ENCODE results near the gene RFESD.

Gene RFESD

DNA sequence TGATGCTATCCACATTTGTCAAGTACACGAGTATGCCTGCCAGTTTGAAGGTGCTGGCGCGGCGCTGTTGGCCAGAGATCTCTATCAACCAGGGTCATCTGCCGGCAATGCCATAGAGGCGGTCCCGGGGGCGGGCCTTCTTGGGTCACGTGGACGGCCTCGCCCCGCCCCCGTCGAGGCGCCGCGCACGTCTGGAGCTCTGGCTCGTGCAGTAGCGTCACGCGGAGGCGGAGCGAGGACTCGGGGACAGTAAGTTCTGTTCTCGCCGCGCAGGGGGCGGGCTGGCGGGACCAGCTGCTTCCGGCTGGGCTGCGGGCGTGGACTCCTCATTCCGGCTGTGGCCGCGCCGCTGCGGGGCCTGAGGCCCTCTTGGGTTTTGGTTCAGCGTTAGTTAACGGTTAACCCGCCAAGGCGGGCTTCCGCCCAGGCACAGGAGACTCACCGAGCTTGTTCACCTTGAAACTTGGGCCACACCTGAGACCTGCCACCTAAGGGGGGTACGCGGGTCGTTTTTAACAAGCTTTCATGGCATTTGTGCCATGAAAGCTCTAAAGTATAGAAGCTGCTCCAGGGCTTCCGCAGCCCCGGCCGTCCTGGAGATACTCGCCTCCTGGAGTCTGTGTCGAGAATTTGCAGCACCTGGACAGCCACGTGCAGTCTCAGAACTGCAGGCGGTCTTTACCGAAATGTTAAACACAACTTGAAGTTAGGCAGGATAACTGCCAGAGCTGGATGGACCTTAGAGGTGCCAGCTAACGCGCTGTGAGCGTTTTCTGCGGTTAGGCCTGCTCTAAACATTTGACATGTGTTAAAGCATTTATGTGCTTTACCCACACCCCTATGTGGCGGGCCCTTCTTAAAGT lies at the start of gene RFESD:
Gene RFESD (plus strand): TSS at position 209 of the 863 bp plus-strand sequence. CDS start 5,495 bp downstream, outside the sequence.
- DNase-seq: peak; percentile 95 to 96

DNA sequence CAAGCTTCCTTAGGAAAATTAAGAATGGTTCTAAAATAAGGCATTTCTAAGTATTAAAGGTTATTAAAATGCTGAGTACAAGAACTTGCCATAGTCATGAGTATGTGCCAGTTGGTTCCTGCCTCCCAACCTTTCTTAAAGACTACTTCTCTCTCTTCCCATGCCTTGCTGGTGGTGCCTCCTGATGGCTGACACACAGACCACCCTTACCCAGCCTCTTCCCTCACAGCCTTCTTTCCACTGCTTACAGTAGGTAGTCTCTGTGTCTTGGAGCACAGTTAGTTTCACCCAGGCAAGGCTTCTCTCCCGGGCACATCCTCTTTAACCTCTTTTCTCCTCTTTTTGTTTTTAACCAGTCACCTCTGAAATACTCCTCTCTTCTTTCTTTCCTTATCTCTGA lies 47.3 kb upstream of the RFESD start:
- no peak for DNase-seq

- no peak for DNase-seq
Measured at GRCh38 chr5:95600557-95600956, 46.0 kb upstream of the RFESD start.

- DNase-seq: no peak
Measured at GRCh38 chr5:95605786-95606185, 40.8 kb upstream of the RFESD start.

DNA sequence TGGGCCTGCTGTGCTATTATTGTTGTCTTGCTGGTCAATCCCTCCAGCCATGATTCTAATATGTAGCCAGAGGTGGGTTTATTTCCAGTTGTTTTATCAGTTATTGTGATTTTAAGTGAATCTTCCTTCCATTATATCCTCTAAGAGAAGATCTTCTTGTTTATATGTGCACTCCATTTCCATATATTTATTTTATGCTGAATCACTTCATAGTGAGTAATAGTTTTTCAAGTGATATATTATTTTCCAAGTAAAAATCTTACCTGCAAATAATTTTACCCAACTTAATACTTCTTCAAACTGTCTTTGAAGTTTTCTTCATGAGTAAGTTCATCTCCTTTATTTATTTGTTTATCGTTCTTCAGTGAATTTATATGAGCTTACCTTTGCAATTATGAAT lies 40.2 kb upstream of the RFESD start:
- DNase-seq: no peak

DNA sequence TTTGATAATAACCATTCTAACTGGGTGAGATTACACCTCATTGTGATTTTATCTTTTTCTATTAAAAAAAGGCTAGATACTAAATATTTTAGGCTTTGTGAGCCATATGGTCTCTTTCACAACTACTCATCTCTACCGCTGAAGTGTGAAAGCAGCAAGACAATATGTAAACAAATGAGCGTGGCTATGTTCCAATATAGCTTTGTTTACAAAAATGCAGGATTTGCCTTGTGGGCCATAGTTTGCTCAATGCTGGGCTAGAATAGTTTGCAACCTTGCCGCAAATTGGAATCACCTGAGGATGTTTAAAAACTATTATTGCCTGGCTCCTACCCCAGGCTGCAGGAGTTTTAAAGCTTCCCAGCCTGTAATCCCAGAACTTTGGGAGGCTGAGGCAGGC lies 36.9 kb upstream of the RFESD start:
- DNase-seq: no peak

DNA sequence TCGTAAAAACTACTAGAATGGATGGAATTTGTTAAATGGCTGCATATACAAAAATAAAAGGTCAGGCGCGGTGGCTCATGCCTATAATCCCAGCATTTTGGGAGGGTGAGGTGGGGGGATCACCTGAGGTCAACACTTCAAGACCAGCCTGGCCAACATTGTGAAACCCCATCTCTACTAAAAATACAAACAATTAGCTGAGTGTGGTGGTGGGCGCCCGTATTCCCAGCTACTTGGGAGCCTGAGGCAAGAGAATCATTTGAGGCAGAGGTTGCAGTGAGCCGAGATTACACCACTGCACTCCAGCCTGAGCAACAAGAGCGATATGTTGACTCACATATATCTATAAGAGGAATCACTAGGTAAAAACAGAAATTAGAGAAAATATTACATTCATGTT lies 36.0 kb upstream of the RFESD start:
- DNase-seq: no peak

- DNase-seq: no peak
Measured at GRCh38 chr5:95611396-95611795, 35.2 kb upstream of the RFESD start.

GRCh38 chr5:95613514-95613913 lies 33.1 kb upstream of the RFESD start:
- no peak for DNase-seq

DNA sequence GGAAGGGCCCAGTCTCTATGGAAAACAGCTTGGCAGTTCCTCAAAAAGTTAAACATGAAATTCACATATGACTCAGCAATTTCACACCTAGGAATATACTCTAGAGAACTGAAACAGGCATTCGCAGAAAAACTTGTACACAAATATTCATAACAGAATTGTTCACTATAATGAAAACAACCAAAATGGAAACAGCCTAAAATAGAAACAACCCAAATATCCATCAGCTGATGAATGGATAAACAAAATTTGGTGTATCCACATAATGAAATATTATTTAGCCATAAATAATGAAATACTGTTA lies 31.5 kb upstream of the RFESD start:
- DNase-seq: no peak

DNA sequence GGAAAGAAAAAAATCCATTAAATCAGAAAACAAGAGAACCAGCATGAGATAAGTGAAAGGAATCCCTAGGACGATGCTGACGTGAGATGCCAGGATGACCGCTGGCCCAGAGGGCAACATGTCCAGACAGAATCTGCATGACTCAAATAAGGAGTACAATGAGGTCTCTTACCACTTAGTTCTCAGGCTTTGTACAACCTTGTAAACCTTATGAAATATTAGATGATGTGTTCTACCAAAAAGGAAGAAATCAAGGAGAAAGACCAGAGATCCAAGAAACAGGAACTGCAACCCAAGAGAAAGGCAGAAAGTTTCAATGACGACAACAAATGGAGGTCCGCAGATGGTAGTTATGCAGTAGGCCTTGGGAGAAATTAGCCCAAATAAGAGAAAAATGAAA lies 29.5 kb upstream of the RFESD start:
- no peak for DNase-seq

- no peak for DNase-seq
Measured at GRCh38 chr5:95619096-95619495, 27.5 kb upstream of the RFESD start.

- DNase-seq: peak in 1 of 2 experiments; percentile 20
Measured at GRCh38 chr5:95619514-95620029, 27.0 kb upstream of the RFESD start.

DNA sequence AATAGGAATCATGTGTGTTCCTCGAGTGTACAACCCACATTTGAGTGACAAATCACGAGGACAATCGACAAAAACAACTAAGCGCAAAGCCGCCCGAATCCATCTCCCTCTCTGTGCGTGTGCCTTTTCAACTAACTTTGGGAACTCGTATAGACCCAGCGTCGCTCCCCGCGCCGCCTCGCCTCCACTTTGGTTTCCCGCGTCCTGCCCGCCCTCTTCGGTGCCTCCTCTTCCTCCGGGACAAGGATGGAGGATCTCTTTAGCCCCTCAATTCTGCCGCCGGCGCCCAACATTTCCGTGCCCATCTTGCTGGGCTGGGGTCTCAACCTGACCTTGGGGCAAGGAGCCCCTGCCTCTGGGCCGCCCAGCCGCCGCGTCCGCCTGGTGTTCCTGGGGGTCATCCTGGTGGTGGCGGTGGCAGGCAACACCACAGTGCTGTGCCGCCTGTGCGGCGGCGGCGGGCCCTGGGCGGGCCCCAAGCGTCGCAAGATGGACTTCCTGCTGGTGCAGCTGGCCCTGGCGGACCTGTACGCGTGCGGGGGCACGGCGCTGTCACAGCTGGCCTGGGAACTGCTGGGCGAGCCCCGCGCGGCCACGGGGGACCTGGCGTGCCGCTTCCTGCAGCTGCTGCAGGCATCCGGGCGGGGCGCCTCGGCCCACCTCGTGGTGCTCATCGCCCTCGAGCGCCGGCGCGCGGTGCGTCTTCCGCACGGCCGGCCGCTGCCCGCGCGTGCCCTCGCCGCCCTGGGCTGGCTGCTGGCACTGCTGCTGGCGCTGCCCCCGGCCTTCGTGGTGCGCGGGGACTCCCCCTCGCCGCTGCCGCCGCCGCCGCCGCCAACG lies 26.3 kb upstream of the RFESD start, which contains the start of gene GPR150:
Gene GPR150 (plus strand): TSS at position 58 of the 840 bp plus-strand sequence. CDS start 189 bp downstream, at position 247.
- DNase-seq: peak; percentile 33 to 44

DNA sequence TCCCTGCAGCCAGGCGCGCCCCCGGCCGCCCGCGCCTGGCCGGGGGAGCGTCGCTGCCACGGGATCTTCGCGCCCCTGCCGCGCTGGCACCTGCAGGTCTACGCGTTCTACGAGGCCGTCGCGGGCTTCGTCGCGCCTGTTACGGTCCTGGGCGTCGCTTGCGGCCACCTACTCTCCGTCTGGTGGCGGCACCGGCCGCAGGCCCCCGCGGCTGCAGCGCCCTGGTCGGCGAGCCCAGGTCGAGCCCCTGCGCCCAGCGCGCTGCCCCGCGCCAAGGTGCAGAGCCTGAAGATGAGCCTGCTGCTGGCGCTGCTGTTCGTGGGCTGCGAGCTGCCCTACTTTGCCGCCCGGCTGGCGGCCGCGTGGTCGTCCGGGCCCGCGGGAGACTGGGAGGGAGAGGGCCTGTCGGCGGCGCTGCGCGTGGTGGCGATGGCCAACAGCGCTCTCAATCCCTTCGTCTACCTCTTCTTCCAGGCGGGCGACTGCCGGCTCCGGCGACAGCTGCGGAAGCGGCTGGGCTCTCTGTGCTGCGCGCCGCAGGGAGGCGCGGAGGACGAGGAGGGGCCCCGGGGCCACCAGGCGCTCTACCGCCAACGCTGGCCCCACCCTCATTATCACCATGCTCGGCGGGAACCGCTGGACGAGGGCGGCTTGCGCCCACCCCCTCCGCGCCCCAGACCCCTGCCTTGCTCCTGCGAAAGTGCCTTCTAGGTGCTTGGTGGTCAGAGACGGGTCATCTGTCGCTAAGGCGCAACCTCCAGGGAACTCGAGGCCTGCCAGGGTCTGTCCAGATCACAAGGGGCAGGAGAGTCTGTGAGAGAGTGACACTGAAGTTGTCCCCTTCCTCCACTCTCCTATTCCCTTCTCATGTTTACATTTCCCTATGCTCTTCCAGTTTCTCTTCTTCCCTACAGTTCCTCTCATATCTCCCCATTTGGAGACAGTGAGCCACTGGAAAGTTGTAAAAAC lies 25.4 kb upstream of the RFESD start:
- peak; percentile 48 to 78 for DNase-seq

GRCh38 chr5:95621839-95622629 lies 24.5 kb upstream of the RFESD start:
- no peak for DNase-seq

GRCh38 chr5:95623706-95624105 lies 22.9 kb upstream of the RFESD start:
- DNase-seq: no peak

DNA sequence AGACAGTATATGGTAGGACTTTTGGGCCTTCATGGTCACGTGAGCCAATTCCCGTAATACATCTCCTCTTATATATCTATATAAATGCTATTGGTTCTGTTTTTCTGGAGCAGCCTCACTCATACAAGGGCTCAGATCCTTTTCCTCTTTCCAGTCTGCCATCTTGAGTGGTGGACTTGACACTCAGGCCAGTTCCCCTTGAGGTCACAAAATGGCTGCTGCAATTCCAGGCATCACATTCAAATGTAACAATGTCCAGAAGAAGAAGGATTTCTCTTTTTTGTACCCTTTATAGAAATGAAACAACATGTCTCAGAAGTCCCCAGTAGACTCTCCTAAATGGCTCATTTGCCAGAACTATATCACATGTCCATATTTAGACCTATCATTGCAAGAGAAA lies 22.2 kb upstream of the RFESD start:
- no peak for DNase-seq

- no peak for DNase-seq
Measured at GRCh38 chr5:95626701-95627100, 19.9 kb upstream of the RFESD start.

DNA sequence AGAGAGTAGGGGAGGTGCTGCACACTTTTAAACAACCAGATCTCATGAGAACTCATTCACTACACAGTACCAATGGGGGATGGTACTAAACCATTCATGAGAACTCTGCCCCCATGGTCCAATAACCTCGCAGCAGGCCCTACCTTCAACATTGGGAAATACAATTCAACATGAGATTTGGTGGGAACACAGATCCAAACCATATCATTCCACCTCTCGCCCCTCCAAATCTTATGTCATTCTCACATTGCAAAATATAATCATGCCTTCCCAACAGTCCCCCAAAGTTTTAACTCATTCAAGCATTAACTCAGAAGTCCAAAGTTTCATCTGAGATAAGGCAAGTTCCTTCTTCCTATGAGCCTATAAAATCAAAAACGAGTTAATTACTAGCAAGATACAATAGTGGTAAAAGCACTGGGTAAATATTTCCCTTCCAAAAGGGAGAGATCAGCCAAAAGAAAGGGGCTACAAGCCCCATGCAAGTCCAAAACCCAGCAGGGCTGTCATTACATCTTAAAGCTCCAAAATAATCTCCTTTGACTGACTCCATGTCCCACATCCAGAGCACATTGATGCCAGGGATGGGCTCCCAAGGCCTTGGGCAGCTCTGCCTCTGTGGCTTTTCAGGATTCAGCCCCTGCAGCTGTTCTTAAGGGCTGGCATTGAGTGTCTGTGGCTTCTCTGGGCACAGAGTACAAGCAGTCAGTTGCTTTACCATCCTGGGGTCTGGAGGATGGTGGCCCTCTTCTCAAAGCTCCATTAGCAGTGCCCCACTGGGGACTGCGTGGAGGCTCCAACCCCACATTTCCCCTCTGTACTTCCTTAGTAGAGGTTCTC lies 18.4 kb upstream of the RFESD start:
- DNase-seq: no peak

GRCh38 chr5:95628933-95629332 lies 17.6 kb upstream of the RFESD start:
- no peak for DNase-seq
